ENCODE results near the gene TRIM71.
"Not testable (repeated sequence)": the region's sequence is repeated elsewhere in the genome, so short reads cannot be mapped to it uniquely, and the experiment has no call there.

DNA sequence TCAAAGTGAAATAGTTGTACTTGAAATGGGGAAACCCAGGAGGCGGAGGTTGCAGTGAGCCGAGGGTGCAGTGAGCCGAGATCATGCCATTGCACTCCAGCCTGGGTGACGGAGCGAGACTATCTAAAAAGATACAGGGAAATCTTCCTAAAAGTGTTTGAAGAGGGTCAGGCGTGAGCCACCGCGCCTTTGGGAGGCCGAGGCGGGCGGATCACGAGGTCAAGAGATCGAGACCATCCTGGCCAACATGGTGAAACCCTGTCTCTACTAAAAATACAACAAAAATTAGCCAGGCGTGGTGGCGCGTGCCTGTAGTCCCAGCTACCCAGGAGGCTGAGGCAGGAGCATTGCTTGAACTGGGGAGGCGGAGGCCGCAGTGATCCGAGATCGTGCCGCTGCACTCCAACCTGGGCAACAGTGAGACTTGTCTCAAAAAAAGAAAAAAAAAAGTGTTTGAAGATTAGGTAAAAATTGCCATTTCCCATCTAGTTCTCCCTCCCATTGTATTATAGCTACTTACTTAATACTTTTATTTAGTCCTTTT lies 5.9 kb downstream of the TRIM71 start:
- TF ChIP-seq, protein P1, sequence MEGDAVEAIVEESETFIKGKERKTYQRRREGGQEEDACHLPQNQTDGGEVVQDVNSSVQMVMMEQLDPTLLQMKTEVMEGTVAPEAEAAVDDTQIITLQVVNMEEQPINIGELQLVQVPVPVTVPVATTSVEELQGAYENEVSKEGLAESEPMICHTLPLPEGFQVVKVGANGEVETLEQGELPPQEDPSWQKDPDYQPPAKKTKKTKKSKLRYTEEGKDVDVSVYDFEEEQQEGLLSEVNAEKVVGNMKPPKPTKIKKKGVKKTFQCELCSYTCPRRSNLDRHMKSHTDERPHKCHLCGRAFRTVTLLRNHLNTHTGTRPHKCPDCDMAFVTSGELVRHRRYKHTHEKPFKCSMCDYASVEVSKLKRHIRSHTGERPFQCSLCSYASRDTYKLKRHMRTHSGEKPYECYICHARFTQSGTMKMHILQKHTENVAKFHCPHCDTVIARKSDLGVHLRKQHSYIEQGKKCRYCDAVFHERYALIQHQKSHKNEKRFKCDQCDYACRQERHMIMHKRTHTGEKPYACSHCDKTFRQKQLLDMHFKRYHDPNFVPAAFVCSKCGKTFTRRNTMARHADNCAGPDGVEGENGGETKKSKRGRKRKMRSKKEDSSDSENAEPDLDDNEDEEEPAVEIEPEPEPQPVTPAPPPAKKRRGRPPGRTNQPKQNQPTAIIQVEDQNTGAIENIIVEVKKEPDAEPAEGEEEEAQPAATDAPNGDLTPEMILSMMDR (IDR thresholded peaks at IDR 0.05): not testable (repeated sequence)
- TF ChIP-seq POLR2AphosphoS5 (IDR thresholded peaks at IDR 0.05): not testable (repeated sequence)

All from prostate gland (tissue), 2 donors.